ENCODE results near the gene ADAMTS12. TPM values are rescaled to one million over a fixed set of nuclear protein-coding genes. Genes with fewer than 3 reads are reported as not detected.

The ADAMTS12 gene
- total and polyA plus RNA-seq, 2 of the 8 experiments (the other 6 are each of a cell fraction or from before 2014, with no cell fraction given), result 6.4 to 12.8 TPM

- H2AFZ ChIP-seq (ENCODE audit: low read length), result no peak overlapping the region
- peaks cover 0 to 2% (median under 1%) of the 10 kb centered on the region in 4 experiments; a peak in 1 of 7 replicates for H3K4me1 ChIP-seq (replicated peaks in 1 of 4; ENCODE audit: control insufficient read depth in 3 of 4, insufficient read depth in 4 of 4, low read length in 3 of 4)
- H4K5ac ChIP-seq (ENCODE audit: insufficient read length, low read depth, low read length), result no peak overlapping the region
- H3K56ac ChIP-seq (replicated peaks; ENCODE audit: insufficient read length, low read depth, low read length), result no peak overlapping the region
- DNase-seq (ENCODE audit: low read depth in 1 of 2, low spot score in 2 of 2) (no peak), FAIRE-seq (no peak)
- H4K91ac ChIP-seq (replicated peaks; ENCODE audit: insufficient read length, low read length), result no peak overlapping the region
- H3K36me3 ChIP-seq (ENCODE audit: control insufficient read depth in 2 of 4, insufficient read depth in 4 of 4, low read length in 3 of 4), result no peaks in the 10 kb centered on the region
- no peak overlapping the region for H3K4ac ChIP-seq (replicated peaks; ENCODE audit: insufficient read length, low read depth, low read length)
- no peak overlapping the region for H3K4me2 ChIP-seq (ENCODE audit: insufficient read depth in 1 of 2, low read depth in 2 of 2, low read length in 2 of 2)
- no peak overlapping the region for H4K8ac ChIP-seq (ENCODE audit: extremely low read depth, insufficient read depth, low read length)
- no peak overlapping the region for H3K14ac ChIP-seq (ENCODE audit: insufficient read length)
- H2BK20ac ChIP-seq (ENCODE audit: low read length), result no peak overlapping the region
- no peak overlapping the region for H3K27ac ChIP-seq (ENCODE audit: low read depth, low read length)
- no peak overlapping the region for H2BK12ac ChIP-seq (ENCODE audit: low read depth, low read length)
- no peaks in the 10 kb centered on the region for H3K27me3 ChIP-seq (replicated peaks in 1 of 4; ENCODE audit: control insufficient read depth in 3 of 4, extremely low read depth in 1 of 4, insufficient read depth in 3 of 4, low read length in 3 of 4)
- 94% methylated on average over 6 of the region's 6 CpGs; no CpG with 5 or more reads in 1 of the 2 experiments for WGBS, 2 experiments (ENCODE audit: extremely low coverage in 1 of 2, insufficient coverage in 1 of 2, insufficient read length in 1 of 2, insufficient replicate concordance in 2 of 2, low coverage in 1 of 2, low lambda C conversion rate in 2 of 2, missing lambda C conversion rate in 1 of 2)
- no peaks in the 10 kb centered on the region for H3K9me3 ChIP-seq (ENCODE audit: insufficient read depth in 2 of 2, low read depth in 1 of 2, low read length in 1 of 2)
- H2BK15ac ChIP-seq (ENCODE audit: low read length), result no peak overlapping the region
- peaks cover 1% of the 10 kb centered on the region; the same call in 1 of the 2 replicates for H3K23me2 ChIP-seq (ENCODE audit: low read depth, low read length)
- H2AK5ac ChIP-seq (ENCODE audit: low read depth, low read length), result no peak overlapping the region
- H3K79me2 ChIP-seq (ENCODE audit: control insufficient read depth in 1 of 2, insufficient read depth in 2 of 2, low read length in 2 of 2), result no peaks in the 10 kb centered on the region
- H3K9ac ChIP-seq (replicated peaks in 1 of 4; ENCODE audit: extremely low read depth in 1 of 4, low read depth in 3 of 4, low read length in 3 of 4), result no peak overlapping the region
- H4K20me1 ChIP-seq (replicated peaks in 1 of 2; ENCODE audit: control insufficient read depth in 1 of 2, insufficient read depth in 2 of 2, low read length in 2 of 2), result peaks cover 0 to 1% of the 10 kb centered on the region in 2 experiments
- H2BK120ac ChIP-seq (replicated peaks; ENCODE audit: low read depth, low read length), result no peak overlapping the region
- ChIA-PET POLR2A (ENCODE audit: partially characterized antibody) (no interaction called here), CTCF (ENCODE audit: partially characterized antibody) (interaction anchor here (0.6 to 1.7 kb wide), 4 partner anchors 64 to 196 kb away, joined by 3 read pairs; no protein-coding TSS in a partner anchor)
- H2BK5ac ChIP-seq (ENCODE audit: low read depth, low read length), result no peak overlapping the region
- no peaks in the 10 kb centered on the region for H3K79me1 ChIP-seq (ENCODE audit: low read depth, low read length)
- TF ChIP-seq POU5F1 (IDR thresholded peaks at IDR 0.05; ENCODE audit: low read depth, low read length) (no peak), SP1 (IDR thresholded peaks at IDR 0.05; ENCODE audit: low read depth, low read length) (no peak), TEAD4 (IDR thresholded peaks at IDR 0.05; ENCODE audit: low read depth, low read length) (no peak), EP300 (IDR thresholded peaks at IDR 0.05; ENCODE audit: borderline replicate concordance in 1 of 2, low read depth in 2 of 2, low read length in 2 of 2) (no peak)
- no peak overlapping the region for H3K18ac ChIP-seq (ENCODE audit: extremely low read depth, low read length)
- no peak overlapping the region for H3K4me3 ChIP-seq (ENCODE audit: extremely low read depth in 1 of 4, insufficient read depth in 2 of 4, low read depth in 3 of 4, low read length in 4 of 4)
- H3K23ac ChIP-seq (ENCODE audit: insufficient read length), result no peak overlapping the region
Observed at GRCh38 chr5:33738967-33739366, 152.8 kb downstream of the ADAMTS12 start.

All from H1 (cell line).